Measurements from ENCODE around the gene TMEM175. TPM values are rescaled to one million over a fixed set of nuclear protein-coding genes. Genes with fewer than 3 reads are reported as not detected.
"Not testable (repeated sequence)": the region's sequence is repeated elsewhere in the genome, so short reads cannot be mapped to it uniquely, and the experiment has no call there.

The TMEM175 gene
- total RNA-seq, 1 donor from 2014 or later, result 12.1 TPM

DNA sequence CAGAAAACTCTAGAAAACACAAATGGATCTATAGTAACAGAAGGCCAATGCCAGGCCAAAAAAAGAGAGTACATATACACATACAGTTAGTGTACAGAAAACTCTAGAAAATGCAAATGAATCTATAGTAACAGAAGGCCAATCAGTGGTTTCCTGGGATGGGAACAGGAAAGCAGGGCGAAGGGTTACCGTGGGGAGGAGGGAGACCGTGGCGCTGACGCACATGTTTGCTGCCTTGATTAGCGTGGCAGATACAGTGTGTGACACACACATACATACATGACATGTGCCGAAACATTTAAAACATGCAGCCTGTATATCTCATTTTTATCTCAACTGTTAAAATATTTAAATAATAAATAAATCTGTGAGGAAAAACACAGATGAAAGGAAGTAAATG lies 14.8 kb upstream of the TMEM175 start:
- no peak for DNase-seq (ENCODE audit: low read depth)

GRCh38 chr4:917992-918391 lies 14.3 kb upstream of the TMEM175 start:
- no peak for DNase-seq (ENCODE audit: low read depth)

DNA sequence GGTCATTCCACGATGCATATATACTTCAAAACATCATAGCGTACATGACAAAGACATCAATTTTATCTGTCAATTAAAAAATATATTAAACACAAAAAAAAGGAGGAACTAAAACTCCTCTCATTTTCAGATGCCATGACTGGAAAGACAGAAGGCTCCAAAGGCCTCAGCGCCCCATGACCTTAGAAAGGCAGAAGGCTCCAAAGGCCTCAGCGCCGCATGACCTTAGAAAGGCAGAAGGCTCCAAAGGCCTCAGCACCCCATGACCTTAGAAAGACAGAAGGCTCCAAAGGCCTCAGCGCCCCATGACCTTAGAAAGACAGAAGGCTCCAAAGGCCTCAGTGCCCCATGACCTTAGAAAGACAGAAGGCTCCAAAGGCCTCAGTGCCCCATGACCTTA lies 13.7 kb upstream of the TMEM175 start:
- not testable (repeated sequence) for DNase-seq (ENCODE audit: low read depth)

DNA sequence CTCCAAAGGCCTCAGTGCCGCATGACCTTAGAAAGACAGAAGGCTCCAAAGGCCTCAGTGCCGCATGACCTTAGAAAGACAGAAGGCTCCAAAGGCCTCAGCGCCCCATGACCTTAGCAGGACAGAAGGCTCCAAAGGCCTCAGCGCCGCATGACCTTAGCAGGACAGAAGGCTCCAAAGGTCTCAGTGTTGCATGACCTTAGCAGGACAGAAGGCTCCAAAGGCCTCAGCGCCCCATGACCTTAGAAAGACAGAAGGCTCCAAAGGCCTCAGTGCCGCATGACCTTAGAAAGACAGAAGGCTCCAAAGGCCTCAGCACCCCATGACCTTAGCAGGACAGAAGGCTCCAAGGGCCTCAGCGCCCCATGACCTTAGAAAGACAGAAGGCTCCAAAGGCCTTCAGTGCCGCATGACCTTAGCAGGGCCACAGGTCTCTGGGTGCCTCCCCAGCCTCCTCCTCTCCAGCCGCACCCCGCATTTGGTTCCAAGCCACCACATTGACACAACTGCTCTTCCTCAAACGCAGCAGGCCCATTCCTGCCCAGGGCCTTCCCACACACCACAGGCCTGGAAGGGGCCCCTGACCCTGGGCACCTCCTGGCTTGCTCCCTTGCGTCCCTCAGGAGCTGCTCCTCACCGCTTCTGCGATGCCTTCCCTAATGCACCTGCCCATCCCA lies 13.1 kb upstream of the TMEM175 start:
- DNase-seq (ENCODE audit: low read depth), result not testable (repeated sequence)

- no peak for DNase-seq (ENCODE audit: low read depth)
Measured at GRCh38 chr4:921830-922331, 10.4 kb upstream of the TMEM175 start.

DNA sequence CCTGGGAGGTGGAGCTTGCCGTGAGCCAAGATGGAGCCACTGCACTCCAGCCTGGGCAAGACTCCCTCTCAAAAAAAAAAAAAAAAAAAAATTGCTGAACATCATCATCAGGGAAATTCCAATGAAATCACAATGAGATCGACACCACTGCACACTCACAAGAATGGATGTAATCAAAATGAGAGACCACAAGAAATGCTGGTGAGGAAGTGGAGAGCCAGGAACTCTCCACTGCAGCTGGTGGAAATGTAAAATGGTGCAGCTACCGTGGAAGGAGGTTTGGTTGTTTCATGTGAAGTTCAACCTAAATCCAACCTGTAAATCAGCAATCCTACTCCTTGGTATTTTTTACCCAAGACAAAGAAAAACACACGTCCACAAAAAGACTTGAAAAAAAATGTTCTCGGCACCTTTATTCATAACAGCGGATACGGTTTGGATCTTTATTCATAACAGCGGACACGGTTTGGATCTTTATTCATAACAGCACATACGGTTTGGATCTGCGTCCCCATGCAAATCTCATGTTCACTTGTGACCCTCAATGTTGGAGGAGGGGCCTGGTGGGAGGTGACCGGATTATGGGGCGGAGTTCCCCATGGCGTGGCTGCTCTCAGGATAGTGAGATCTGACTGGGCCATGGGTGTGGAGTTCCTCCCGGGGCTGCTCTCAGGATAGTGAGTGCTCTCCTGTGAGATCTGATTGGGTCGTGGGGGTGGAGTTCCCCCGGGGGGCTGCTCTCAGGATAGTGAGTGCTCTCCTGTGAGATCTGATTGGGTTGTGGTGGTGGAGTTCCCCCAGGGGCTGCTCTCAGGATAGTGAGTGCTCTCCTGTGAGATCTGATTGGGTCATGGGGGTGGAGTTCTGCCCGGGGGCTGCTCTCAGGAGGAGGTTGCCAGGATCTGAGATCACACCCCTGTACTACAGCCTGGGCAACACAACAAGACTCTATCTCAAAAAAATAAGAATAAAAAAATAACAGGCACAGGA lies 7.9 kb upstream of the TMEM175 start:
- peak; percentile 37 for DNase-seq (ENCODE audit: low read depth)

- no peak for DNase-seq (ENCODE audit: low read depth)
Measured at GRCh38 chr4:925171-925570, 7.1 kb upstream of the TMEM175 start.

GRCh38 chr4:925771-926500 lies 6.3 kb upstream of the TMEM175 start:
- no peak for DNase-seq (ENCODE audit: low read depth)

- DNase-seq (ENCODE audit: low read depth), result no peak
Measured at GRCh38 chr4:926538-926937, 5.7 kb upstream of the TMEM175 start.

DNA sequence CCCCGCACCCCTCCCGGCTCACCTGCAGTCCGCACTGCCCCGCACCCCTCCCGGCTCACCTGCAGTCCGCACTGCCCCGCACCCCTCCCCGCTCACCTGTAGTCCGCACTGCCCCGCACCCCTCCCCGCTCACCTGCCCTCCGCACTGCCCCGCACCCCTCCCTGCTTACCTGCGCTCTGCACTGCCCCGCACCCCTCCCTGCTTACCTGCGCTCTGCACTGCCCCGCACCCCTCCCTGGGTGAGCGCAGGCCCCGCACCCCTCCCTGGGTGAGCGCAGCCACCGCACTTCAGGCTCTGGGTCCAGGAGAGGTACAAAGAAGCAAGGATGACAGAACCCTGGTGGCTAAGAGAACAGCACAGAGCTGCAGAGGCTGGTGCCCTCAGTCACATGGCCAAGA lies 4.7 kb upstream of the TMEM175 start:
- not testable (repeated sequence) for DNase-seq (ENCODE audit: low read depth)

DNA sequence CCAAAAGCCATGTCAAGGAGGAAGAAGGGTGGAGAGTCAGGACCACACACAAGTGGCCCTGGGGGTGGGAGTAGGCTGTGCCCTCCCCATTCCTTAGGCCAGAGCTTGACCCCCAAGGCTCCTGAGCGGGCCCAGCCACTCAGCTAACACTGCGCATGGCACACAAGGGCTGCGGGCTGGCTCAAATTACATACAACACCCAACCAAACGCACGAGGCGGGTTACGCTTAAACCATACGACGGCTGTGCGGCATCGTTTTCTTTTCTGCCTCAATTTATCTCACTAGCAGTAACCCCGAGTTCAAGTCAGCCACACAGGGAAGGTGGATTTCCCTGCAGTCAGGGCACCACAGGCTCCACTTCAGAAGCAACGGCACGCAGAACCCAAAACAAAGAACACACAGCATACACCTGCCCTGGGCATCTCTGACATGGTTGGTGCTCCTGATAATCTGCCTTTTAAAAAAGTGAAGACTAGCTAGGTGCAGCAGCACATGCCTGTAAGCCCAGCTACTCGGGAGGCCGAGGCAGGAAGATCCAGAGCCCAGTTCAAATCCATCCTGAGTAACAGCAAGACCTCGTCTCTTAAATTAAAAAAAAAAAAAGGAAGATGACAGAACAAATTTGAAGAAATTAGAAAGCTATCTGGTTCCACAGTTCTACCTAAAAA lies 3.0 kb upstream of the TMEM175 start:
- DNase-seq (ENCODE audit: low read depth), result no peak

GRCh38 chr4:930028-930551 lies 2.2 kb upstream of the TMEM175 start:
- DNase-seq (ENCODE audit: low read depth), result peak; percentile 18

DNA sequence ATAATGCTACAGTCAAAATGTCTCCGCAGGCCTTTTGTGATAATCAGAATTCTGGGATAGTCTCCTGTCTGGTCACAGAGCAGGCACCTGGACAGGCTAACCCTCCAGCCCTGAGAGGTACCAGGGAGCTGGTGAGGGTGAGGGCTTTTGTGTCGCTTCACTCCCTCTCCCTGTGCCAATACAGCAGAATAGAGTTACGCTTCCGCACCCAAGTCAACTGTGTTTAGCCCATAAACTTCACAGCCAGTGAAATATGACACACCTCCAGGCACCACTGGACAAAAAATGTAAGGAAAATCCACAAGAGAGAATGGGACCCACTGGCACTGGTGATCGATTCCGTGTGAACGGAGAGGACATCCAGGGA lies 1.4 kb upstream of the TMEM175 start:
- no peak for DNase-seq (ENCODE audit: low read depth)

GRCh38 chr4:931194-931959 lies 883 bp upstream of the TMEM175 start:
- DNase-seq (ENCODE audit: low read depth), result peak; percentile 56

DNA sequence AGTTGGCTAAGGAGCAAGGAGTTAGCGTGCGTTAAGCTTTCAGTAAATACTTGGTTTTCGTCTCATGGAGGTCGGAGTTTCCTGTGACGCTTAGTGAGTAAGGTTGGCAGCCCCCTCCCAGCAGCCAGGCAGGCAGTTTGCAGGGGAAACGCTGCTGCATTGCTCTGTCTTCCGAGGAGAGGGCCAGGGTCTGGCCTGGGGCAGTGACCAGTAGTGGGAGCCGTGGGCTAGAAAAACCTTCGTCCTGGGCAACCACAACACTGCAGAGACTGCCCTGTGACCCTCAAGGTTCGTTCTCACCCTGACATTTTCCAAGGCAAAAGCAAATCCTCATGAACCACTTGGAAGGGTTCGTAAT lies 432 bp downstream of the TMEM175 start:
- no peak for DNase-seq (ENCODE audit: low read depth)

- not testable (repeated sequence) for DNase-seq (ENCODE audit: low read depth)
Measured at GRCh38 chr4:939508-939907, 7.2 kb downstream of the TMEM175 start.

DNA sequence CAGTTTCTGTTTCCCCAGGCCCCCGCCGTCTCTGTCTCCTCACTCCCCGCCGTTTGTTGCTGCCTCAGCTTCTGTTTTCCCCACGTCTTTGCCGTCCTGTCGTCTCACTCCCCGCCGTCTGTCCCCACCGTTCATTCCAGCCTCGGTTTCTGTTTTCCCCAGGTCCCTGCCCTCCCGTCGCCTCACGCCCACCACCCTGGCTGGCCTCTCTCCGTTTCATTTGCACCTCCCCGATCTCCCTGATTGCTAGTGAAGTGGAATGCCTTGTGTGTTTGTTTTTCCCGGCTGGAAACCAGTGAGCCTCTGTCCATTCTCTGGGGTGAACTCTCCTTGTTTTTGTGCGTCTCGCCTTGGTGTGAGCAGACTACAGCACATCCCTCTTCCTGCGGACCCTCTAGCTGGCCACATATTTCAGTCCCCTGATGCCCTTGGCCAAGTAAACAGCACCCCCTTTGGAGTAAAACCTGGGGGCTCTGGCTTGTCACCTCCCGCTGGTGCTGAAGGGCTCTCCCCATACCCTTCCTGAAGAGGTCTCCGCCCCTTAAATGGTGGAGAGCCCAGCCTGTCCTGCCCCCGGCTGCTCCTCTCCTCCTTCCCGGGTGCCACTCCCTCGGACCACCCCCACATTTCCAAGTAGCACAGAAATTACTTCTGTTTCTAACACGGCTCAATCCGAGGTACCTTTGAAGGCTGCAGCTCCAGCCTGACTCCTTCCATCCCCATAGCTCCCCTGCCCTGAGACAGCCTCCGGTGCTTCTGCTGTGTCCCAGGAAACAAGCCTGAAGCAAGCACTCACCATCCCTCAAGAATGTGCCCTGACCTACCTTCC lies 13.2 kb downstream of the TMEM175 start:
- DNase-seq (ENCODE audit: low read depth), result no peak

DNA sequence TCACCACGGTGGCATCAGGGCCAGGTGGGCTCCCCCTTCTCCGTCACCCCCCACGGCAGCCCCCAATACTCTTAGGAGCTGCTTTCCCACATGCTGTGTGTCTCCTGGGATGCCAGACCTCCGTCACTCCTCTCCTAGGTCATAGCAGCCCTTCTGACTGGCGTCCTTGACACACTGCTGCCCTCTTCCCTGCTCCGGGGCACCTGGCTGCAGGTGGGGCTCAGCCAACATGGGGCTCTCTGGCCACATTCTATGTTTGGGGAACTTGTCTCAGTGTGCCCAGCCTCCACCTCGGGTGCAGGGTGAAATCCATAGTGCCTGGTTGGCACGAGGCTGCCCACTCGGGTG lies 13.8 kb downstream of the TMEM175 start:
- DNase-seq (ENCODE audit: low read depth), result no peak

DNA sequence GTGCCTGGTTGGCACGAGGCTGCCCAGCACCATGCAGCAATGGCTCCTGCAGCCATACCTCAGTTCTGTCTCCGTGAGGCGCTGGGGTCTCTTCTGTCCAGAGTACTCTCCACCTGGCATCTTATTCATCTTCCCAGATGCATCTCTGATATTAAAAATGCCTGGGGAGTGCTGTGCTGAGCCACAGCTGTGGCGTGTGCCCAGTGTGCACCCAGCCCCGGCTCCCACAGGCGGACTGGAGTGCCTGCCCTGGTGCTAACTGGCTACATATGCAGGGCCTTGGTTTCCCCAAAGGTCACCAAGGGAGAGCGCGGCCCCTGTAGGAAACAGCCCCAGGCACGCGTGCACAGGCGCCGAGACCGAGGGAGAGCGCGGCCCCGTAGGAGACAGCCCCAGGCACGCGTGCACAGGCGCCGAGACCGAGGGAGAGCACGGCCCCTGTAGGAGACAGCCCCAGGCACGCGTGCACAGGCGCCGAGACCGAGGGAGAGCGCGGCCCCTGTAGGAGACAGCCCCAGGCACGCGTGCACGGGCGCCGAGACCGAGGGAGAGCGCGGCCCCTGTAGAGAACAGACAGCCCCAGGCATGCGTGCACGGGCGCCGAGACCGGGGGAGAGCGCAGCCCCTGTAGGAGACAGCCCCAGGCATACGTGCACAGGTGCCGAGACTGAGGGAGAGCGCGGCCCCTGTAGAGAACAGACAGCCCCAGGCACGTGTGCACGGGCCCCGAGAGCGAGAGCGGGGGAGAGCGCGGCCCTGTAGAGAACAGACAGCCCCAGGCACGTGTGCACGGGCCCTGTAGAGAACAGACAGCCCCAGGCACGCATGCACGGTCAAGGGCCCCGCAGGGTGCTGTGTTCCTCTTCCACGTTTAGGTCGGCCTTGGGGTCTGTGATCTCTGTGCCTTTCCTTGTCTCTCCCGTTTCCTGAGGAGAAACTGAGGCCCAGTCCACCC lies 14.5 kb downstream of the TMEM175 start:
- DNase-seq (ENCODE audit: low read depth), result no peak

All from renal cortical epithelial cell (primary cell).